Peyer's patch (tissue), 4 donors: ENCODE measurements around the gene CDC7.

Source experiments
- CTCF ChIP-seq, 6 experiments: fragments of 450-650 bp in 4 of 6; fragments of 200-600 bp in 2 of 6; sonication (generic) in 1 of 6; IDR thresholded peaks; one replicate each; pipeline ENCODE4 v1.5.1; 2017 to 2019; ENCODE audit warnings: antibody characterized with exemption in 6 of 6, mild to moderate bottlenecking in 3 of 6, moderate library complexity in 1 of 6
- POLR2A ChIP-seq, 2 donors: fragments of 450-650 bp; IDR thresholded peaks; one replicate each; pipeline ENCODE4 v1.5.1; 2017; ENCODE audit warnings: antibody characterized with exemption in 2 of 2, mild to moderate bottlenecking in 2 of 2, moderate library complexity in 2 of 2

- no peak for TF ChIP-seq CTCF (IDR thresholded peaks at IDR 0.05)
- TF ChIP-seq POLR2A (IDR thresholded peaks at IDR 0.05): no peak
Measured at GRCh38 chr1:91503975-91504530, 3.4 kb downstream of the CDC7 start.
